Endometrium (tissue), 2 donors: ENCODE data around the gene HMG20B.

Source experiments
- FAIRE-seq: peaks from 2 replicates; lab custom pipeline; 2012; peaks lifted over from hg19 to GRCh38; lab: Jason Lieb, UNC
- donor health status: control.
- donor health status: control.

The HMG20B gene

GRCh38 chr19:3608079-3608641 lies 35.4 kb downstream of the HMG20B start:
- FAIRE-seq, result no peak

- FAIRE-seq, result no peak
These were observed 36.1 kb downstream of the HMG20B start for GRCh38 chr19:3608750-3609322.

- no peak for FAIRE-seq
These were observed 37.3 kb downstream of the HMG20B start for GRCh38 chr19:3609779-3610719.

- FAIRE-seq, result no peak
These were observed 38.3 kb downstream of the HMG20B start for GRCh38 chr19:3610745-3611717.

- FAIRE-seq, result no peak
These were observed 39.1 kb downstream of the HMG20B start for GRCh38 chr19:3611841-3612240.

- no peak for FAIRE-seq
These were observed 39.6 kb downstream of the HMG20B start for GRCh38 chr19:3612330-3612729.

GRCh38 chr19:3612901-3613741 lies 40.4 kb downstream of the HMG20B start:
- no peak for FAIRE-seq

- FAIRE-seq, result no peak
These were observed 41.3 kb downstream of the HMG20B start for GRCh38 chr19:3613818-3614661.

GRCh38 chr19:3614858-3615505 lies 42.2 kb downstream of the HMG20B start:
- no peak for FAIRE-seq

- FAIRE-seq, result no peak
These were observed 42.9 kb downstream of the HMG20B start for GRCh38 chr19:3615524-3616135.

- no peak for FAIRE-seq
These were observed 44.7 kb downstream of the HMG20B start for GRCh38 chr19:3617463-3617862.

GRCh38 chr19:3618144-3618810 lies 45.5 kb downstream of the HMG20B start:
- no peak for FAIRE-seq

GRCh38 chr19:3618811-3619630 lies 46.3 kb downstream of the HMG20B start:
- no peak for FAIRE-seq

GRCh38 chr19:3619631-3620012 lies 46.9 kb downstream of the HMG20B start:
- FAIRE-seq, result no peak

GRCh38 chr19:3620145-3620816 lies 47.5 kb downstream of the HMG20B start:
- no peak for FAIRE-seq

- FAIRE-seq, result no peak
These were observed 48.2 kb downstream of the HMG20B start for GRCh38 chr19:3620817-3621547.
